Mammary epithelial cell (primary cell): ENCODE results near the gene ATE1.

Experiments used
- EZH2 ChIP-seq: IDR thresholded peaks from 2 replicates; pipeline ENCODE4 v1.6.1; 2012; ENCODE audit warnings: low read length, inconsistent platforms, borderline replicate concordance
- TF ChIP-seq, protein P1 (sequence below), 2 donors: IDR thresholded peaks in 1 of 2; conservative IDR thresholded peaks in 1 of 2; 2 replicates each; pipeline ENCODE4 v1.5.1; 2011 to 2012; ENCODE audit warnings: inconsistent platforms in 2 of 2, low read length in 2 of 2, mild to moderate bottlenecking in 2 of 2, control low read depth in 1 of 2, low read depth in 1 of 2; ENCODE audit not compliant: insufficient read depth in 1 of 2; ENCODE audit errors: extremely low read depth in 1 of 2

DNA sequence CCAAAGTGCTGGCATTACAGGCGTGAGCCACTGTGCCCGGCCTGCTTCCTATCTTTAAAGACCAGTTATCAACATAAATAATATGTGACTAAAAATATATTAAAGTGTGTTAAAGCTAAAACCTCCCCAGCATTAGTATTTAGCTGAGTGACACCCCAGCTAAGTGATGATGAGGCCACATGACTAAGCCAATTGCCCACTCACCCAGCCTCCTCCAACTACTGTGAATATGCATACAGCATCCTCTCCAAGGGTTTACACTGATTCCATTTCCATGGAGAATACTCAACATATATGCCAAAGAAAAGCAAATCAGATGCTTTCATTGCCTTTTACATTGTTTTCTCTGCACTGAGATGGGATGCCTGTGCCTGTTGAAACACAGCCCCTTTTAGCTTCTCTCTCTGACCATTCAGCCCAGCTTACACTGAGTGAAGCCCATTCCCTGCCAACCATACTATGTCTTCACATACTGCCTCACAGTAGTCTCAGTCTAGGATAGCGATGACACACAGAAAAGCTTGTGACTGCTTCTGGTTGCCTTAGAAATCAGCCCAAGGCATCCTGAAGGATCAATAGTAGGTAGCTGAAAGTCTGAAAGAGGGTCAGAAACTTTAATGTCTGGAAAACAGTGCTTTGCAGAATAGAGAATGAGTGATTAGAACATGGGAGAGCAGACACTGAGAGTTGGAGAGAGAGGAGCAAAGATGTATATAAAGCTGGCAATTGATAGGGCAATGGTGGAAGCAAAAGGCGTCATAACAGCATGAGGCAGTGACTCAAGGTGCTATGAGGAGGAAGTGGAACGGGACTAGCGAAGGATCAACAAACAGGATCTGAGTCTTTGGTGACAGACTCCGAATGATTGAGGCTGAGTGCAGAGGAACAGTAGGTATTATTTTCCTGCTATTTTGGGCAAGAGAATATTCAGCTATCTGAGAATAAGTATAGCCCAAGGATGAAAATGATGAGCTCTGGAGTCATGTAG lies 19.8 kb upstream of the ATE1 start:
- TF ChIP-seq, protein P1, sequence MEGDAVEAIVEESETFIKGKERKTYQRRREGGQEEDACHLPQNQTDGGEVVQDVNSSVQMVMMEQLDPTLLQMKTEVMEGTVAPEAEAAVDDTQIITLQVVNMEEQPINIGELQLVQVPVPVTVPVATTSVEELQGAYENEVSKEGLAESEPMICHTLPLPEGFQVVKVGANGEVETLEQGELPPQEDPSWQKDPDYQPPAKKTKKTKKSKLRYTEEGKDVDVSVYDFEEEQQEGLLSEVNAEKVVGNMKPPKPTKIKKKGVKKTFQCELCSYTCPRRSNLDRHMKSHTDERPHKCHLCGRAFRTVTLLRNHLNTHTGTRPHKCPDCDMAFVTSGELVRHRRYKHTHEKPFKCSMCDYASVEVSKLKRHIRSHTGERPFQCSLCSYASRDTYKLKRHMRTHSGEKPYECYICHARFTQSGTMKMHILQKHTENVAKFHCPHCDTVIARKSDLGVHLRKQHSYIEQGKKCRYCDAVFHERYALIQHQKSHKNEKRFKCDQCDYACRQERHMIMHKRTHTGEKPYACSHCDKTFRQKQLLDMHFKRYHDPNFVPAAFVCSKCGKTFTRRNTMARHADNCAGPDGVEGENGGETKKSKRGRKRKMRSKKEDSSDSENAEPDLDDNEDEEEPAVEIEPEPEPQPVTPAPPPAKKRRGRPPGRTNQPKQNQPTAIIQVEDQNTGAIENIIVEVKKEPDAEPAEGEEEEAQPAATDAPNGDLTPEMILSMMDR (conservative IDR thresholded peaks at IDR 0.05 in 1 of 2, IDR thresholded peaks at IDR 0.05 in 1 of 2; ENCODE audit: extremely low read depth in 1 of 2, insufficient read depth in 1 of 2, low read depth in 1 of 2, low read length in 2 of 2): no peak
- TF ChIP-seq EZH2: no peak
